Prostate gland (tissue), 2 donors: ENCODE measurements around the gene FCRL1. TPM values are rescaled to one million over a fixed set of nuclear protein-coding genes. Genes with fewer than 3 reads are reported as not detected.

Experiments used
- DNase-seq: peaks from one replicate; pipeline ENCODE4 v3.0.0-alpha.2; 2019; ENCODE audit warnings: low spot score
- H3K27ac ChIP-seq, 2 donors: fragments of 200-600 bp; sonication (generic); 2 replicates each; pipeline ENCODE4 v1.5.1; 2017 to 2019
- H3K27me3 ChIP-seq: fragments of 200-600 bp; sonication (generic); replicated peaks from 2 replicates; pipeline ENCODE4 v1.5.1; 2019; ENCODE audit not compliant: insufficient read depth
- H3K36me3 ChIP-seq, 2 donors: fragments of 200-600 bp; sonication (generic); 1 replicate in 1 of 2; 2 replicates in 1 of 2; pipeline versions ENCODE4 v1.5.1 to v1.8.1; 2017 to 2019
- H3K4me1 ChIP-seq: fragments of 200-600 bp; sonication (generic); replicated peaks from 2 replicates; pipeline ENCODE4 v1.5.1; 2019
- H3K4me3 ChIP-seq, 2 donors: fragments of 200-600 bp; sonication (generic); 2 replicates each; pipeline ENCODE4 v1.5.1; 2017 to 2019
- H3K9me3 ChIP-seq: fragments of 200-600 bp; sonication (generic); 2 replicates; pipeline ENCODE4 v1.5.1; 2017
- CTCF ChIP-seq, 4 experiments: fragments of 200-600 bp in 2 of 4; fragments of 450-650 bp in 2 of 4; sonication (generic) in 2 of 4; IDR thresholded peaks; 1 replicate in 3 of 4; 2 replicates in 1 of 4; pipeline ENCODE4 v1.5.1; 2016 to 2019; ENCODE audit warnings: antibody characterized with exemption in 4 of 4, mild to moderate bottlenecking in 2 of 4, moderate library complexity in 2 of 4
- POLR2A ChIP-seq: fragments of 450-650 bp; IDR thresholded peaks from one replicate; pipeline ENCODE4 v1.6.1; 2016; ENCODE audit warnings: antibody characterized with exemption, mild to moderate bottlenecking
- POLR2AphosphoS5 ChIP-seq: sonication (generic); formaldehyde crosslinking; IDR thresholded peaks from one replicate; pipeline ENCODE4 v1.6.1; 2017; ENCODE audit warnings: antibody characterized with exemption
- WGBS: methylation state at CpG from one replicate; pipeline ENCODE4 v1.1.5; 2018; 5-methylcytosine and 5-hydroxymethylcytosine counted together
- intact Hi-C: fragments of 100-400 bp; cut with DNase I; formaldehyde crosslinking; loops from one replicate; pipeline ENCODE4 v1.14.2; 2022
- total RNA-seq, 2 donors: library from RNA; depleted of rRNA; stranded (reverse); fragments of >200 nt; gene quantifications; one replicate each; pipeline ENCODE4 v1.1.0, GENCODE V29; 2016

FCRL1 gene
- total RNA-seq, 2 donors from 2014 or later, result 0.09 TPM; not detected in 1

GRCh38 chr1:157785248-157785647 lies 34.7 kb downstream of the FCRL1 start:
- no peak overlapping the region for H3K27ac ChIP-seq
- no peaks in the 10 kb centered on the region for H3K9me3 ChIP-seq
- WGBS, result 17% methylated on average over 1 of the region's 1 CpG
- no peak for DNase-seq
- no peaks in the 10 kb centered on the region for H3K27me3 ChIP-seq
- H3K4me3 ChIP-seq, result no peak overlapping the region
- no peaks in the 10 kb centered on the region for H3K4me1 ChIP-seq
- no peak for TF ChIP-seq POLR2AphosphoS5
- TF ChIP-seq POLR2A, result no peak
- no peak for TF ChIP-seq CTCF (IDR thresholded peaks at IDR 0.05)
- intact Hi-C loops, result no loop called here
- no peaks in the 10 kb centered on the region for H3K36me3 ChIP-seq

DNA sequence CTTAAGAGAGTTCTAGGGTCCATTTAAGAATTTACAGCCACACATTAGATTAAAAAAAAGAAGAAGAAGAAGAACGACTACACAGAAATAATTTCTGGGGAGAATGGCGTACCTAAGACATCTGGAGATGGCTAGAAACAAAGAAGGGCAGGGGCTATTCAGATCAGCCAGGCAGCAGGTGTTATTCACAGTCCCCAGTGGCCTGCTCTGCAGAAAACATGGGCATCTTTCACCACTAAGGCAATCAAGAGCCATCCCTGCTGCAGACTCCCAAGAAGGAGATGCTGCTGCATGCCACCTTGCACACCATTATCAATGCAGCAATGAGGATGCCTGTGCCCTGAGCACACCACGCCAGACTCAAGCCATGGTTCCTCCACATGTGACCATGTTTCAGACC lies 35.1 kb downstream of the FCRL1 start:
- Histone ChIP-seq H3K4me3 (no peak overlapping the region), H3K36me3 (no peaks in the 10 kb centered on the region), H3K27me3 (no peaks in the 10 kb centered on the region), H3K9me3 (no peaks in the 10 kb centered on the region), H3K4me1 (no peaks in the 10 kb centered on the region), H3K27ac (no peak overlapping the region)
- WGBS, result 74% methylated on average over 3 of the region's 3 CpGs
- intact Hi-C loops, result no loop called here
- TF ChIP-seq CTCF (IDR thresholded peaks at IDR 0.05) (no peak), POLR2A (no peak), POLR2AphosphoS5 (no peak)
- DNase-seq, result no peak

DNA sequence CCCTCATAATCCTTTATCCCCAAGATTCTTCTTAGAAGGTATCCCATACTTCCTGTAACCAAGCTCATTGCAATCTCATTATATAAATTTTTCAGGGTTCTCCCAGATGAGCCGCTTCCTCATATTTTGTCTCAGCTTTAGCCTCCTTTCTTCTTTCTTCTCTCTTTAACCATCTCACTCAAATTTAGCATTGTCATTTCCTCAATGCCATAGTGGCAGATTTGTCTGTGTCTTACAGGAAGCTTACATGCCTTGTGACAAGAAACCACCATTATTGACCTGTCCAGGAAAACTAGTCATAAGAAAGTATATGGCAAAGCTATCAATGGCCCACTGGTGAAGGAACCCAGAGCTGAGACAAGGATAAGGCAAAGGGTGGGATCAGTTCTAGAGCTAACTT lies 37.0 kb downstream of the FCRL1 start:
- no peaks in the 10 kb centered on the region for H3K4me1 ChIP-seq
- H3K9me3 ChIP-seq, result no peaks in the 10 kb centered on the region
- no peak overlapping the region for H3K4me3 ChIP-seq
- TF ChIP-seq CTCF (IDR thresholded peaks at IDR 0.05), result no peak
- DNase-seq, result no peak
- intact Hi-C loops, result no loop called here
- WGBS, result 83% methylated on average over 1 of the region's 1 CpG
- no peaks in the 10 kb centered on the region for H3K27me3 ChIP-seq
- no peak overlapping the region for H3K27ac ChIP-seq
- no peaks in the 10 kb centered on the region for H3K36me3 ChIP-seq

GRCh38 chr1:157781048-157781447 lies 38.9 kb downstream of the FCRL1 start:
- H3K9me3 ChIP-seq, result no peaks in the 10 kb centered on the region
- no peak overlapping the region for H3K4me3 ChIP-seq
- H3K27me3 ChIP-seq, result no peaks in the 10 kb centered on the region
- no peaks in the 10 kb centered on the region for H3K4me1 ChIP-seq
- WGBS, result 45% methylated on average over 2 of the region's 2 CpGs
- H3K27ac ChIP-seq, result no peak overlapping the region
- TF ChIP-seq POLR2A (no peak), CTCF (IDR thresholded peaks at IDR 0.05) (no peak), POLR2AphosphoS5 (no peak)
- no peak for DNase-seq
- H3K36me3 ChIP-seq, result no peaks in the 10 kb centered on the region
- intact Hi-C loops, result no loop called here

GRCh38 chr1:157776971-157777391 lies 42.9 kb downstream of the FCRL1 start, which contains the start of gene FCRL2:
Gene FCRL2, minus strand, starts transcription at chr1:157777132. Its CDS starts 59 bp downstream, at chr1:157777073.
- WGBS, result 93% methylated on average over 1 of the region's 1 CpG
- no peaks in the 10 kb centered on the region for H3K4me1 ChIP-seq
- H3K4me3 ChIP-seq, result no peak within 1 kb of the TSS
- H3K27ac ChIP-seq, result no peak within 1 kb of the TSS
- H3K9me3 ChIP-seq, result no peaks in the 10 kb centered on the region
- no peaks in the 10 kb centered on the region for H3K27me3 ChIP-seq
- intact Hi-C loops, result no loop called here
- H3K36me3 ChIP-seq, result no peaks in the 10 kb centered on the region
- no peak for DNase-seq
- TF ChIP-seq POLR2AphosphoS5 (no peak), CTCF (IDR thresholded peaks at IDR 0.05) (no peak), POLR2A (no peak)
